ENCODE measurements around the gene TNC. TPM values are rescaled to one million over a fixed set of nuclear protein-coding genes. Genes with fewer than 3 reads are reported as not detected.

TNC gene
- total RNA-seq, 2 donors from 2014 or later: 35.4 to 92.5 TPM

- no peaks in the 10 kb centered on the region for H3K9me3 ChIP-seq
- no peaks in the 10 kb centered on the region for H3K27me3 ChIP-seq (replicated peaks; ENCODE audit: insufficient read depth)
- H3K27ac ChIP-seq: no peak overlapping the region
- intact Hi-C loops (cut with DNase I): loop anchor here (10.0 kb wide), 1 partner anchor 175 kb away; no protein-coding TSS in a partner anchor
- whole genome bisulfite sequencing: 79% methylated on average over 4 of the region's 4 CpGs
- TF ChIP-seq CTCF (IDR thresholded peaks at IDR 0.05) (no peak), POLR2A (IDR thresholded peaks at IDR 0.05) (no peak), POLR2AphosphoS5 (IDR thresholded peaks at IDR 0.05) (no peak)
- H3K4me1 ChIP-seq (replicated peaks): no peaks in the 10 kb centered on the region
- H3K36me3 ChIP-seq: no peaks in the 10 kb centered on the region
- H3K4me3 ChIP-seq: no peak overlapping the region
- DNase-seq (ENCODE audit: low spot score): no peak
These were observed 78.3 kb downstream of the TNC start for GRCh38 chr9:115039516-115040120.

- Histone ChIP-seq H3K27ac (no peak overlapping the region), H3K4me1 (replicated peaks) (no peaks in the 10 kb centered on the region), H3K4me3 (no peak overlapping the region), H3K9me3 (no peaks in the 10 kb centered on the region), H3K36me3 (no peaks in the 10 kb centered on the region), H3K27me3 (replicated peaks; ENCODE audit: insufficient read depth) (no peaks in the 10 kb centered on the region)
- intact Hi-C loops (cut with DNase I): loop anchor here (10.0 kb wide), 1 partner anchor 177 kb away; no protein-coding TSS in a partner anchor
- TF ChIP-seq POLR2A (IDR thresholded peaks at IDR 0.05) (no peak), POLR2AphosphoS5 (IDR thresholded peaks at IDR 0.05) (no peak), CTCF (IDR thresholded peaks at IDR 0.05) (no peak)
- 86% methylated on average over 2 of the region's 2 CpGs for WGBS
- DNase-seq (ENCODE audit: low spot score): no peak
These were observed 79.8 kb downstream of the TNC start for GRCh38 chr9:115038178-115038577.

GRCh38 chr9:115036691-115037090 lies 81.3 kb downstream of the TNC start:
- intact Hi-C loops (cut with DNase I): loop anchor here (10.0 kb wide), 1 partner anchor 178 kb away; no protein-coding TSS in a partner anchor

GRCh38 chr9:115035841-115036612 lies 81.9 kb downstream of the TNC start:
- DNase-seq (ENCODE audit: low spot score): no peak
- TF ChIP-seq POLR2AphosphoS5 (IDR thresholded peaks at IDR 0.05): no peak
- TF ChIP-seq CTCF (IDR thresholded peaks at IDR 0.05): no peak
- TF ChIP-seq POLR2A (IDR thresholded peaks at IDR 0.05): no peak
- no peaks in the 10 kb centered on the region for H3K36me3 ChIP-seq
- no peaks in the 10 kb centered on the region for H3K27me3 ChIP-seq (replicated peaks; ENCODE audit: insufficient read depth)
- no peaks in the 10 kb centered on the region for H3K4me1 ChIP-seq (replicated peaks)
- H3K27ac ChIP-seq: no peak overlapping the region
- intact Hi-C loops (cut with DNase I): loop anchor here (10.0 kb wide), 1 partner anchor 179 kb away; no protein-coding TSS in a partner anchor
- no peaks in the 10 kb centered on the region for H3K9me3 ChIP-seq
- no peak overlapping the region for H3K4me3 ChIP-seq
- 78% methylated on average over 17 of the region's 17 CpGs for WGBS

More at GRCh38 chr9:115036691-115037090, 81.3 kb downstream of the TNC start:
- no peak for TF ChIP-seq POLR2AphosphoS5 (IDR thresholded peaks at IDR 0.05)
- TF ChIP-seq CTCF (IDR thresholded peaks at IDR 0.05): no peak
- no peak for TF ChIP-seq POLR2A (IDR thresholded peaks at IDR 0.05)
- 56% methylated on average over 2 of the region's 2 CpGs for WGBS
- Histone ChIP-seq H3K9me3 (no peaks in the 10 kb centered on the region), H3K4me3 (no peak overlapping the region), H3K27me3 (replicated peaks; ENCODE audit: insufficient read depth) (no peaks in the 10 kb centered on the region), H3K36me3 (no peaks in the 10 kb centered on the region), H3K4me1 (replicated peaks) (no peaks in the 10 kb centered on the region), H3K27ac (no peak overlapping the region)
- DNase-seq (ENCODE audit: low spot score): no peak

Data from prostate gland (tissue), 2 donors.